GM19455 (cell line): ENCODE results near the gene LMTK3.
A peak's percentile ranks its signal among the peaks of the same experiment; 100 is the strongest.

ENCODE experiments used
- ATAC-seq: cut with Tn5 transposase; IDR thresholded peaks from one replicate; pipeline ENCODE4 v1.9.1; 2021; ENCODE audit not compliant: unreplicated experiment

Gene LMTK3

GRCh38 chr19:48470856-48471255 is 40.8 kb downstream of the LMTK3 start:
- no peak for ATAC-seq

- ATAC-seq = no peak
These were observed 41.5 kb downstream of the LMTK3 start for GRCh38 chr19:48469934-48470680.

- ATAC-seq = peak; percentile 31
These were observed 42.2 kb downstream of the LMTK3 start, which contains the start of gene CYTH2 for GRCh38 chr19:48469289-48469881. TSS of gene CYTH2 (plus strand) at chr19:48469369. CDS start at chr19:48469508, 139 bp downstream.

GRCh38 chr19:48468772-48469288 is 42.8 kb downstream of the LMTK3 start:
- ATAC-seq = peak; percentile 94

GRCh38 chr19:48466561-48467325 is 44.9 kb downstream of the LMTK3 start:
- ATAC-seq = no peak

- no peak for ATAC-seq
These were observed 46.4 kb downstream of the LMTK3 start for GRCh38 chr19:48465215-48465614.

- ATAC-seq = no peak
These were observed 49.5 kb downstream of the LMTK3 start for GRCh38 chr19:48461982-48462655.

GRCh38 chr19:48461651-48461981 is 50.0 kb downstream of the LMTK3 start:
- no peak for ATAC-seq

GRCh38 chr19:48458016-48458415 is 53.6 kb downstream of the LMTK3 start:
- ATAC-seq = no peak

- no peak for ATAC-seq
These were observed 54.8 kb downstream of the LMTK3 start for GRCh38 chr19:48456864-48457263.

- no peak for ATAC-seq
These were observed 55.6 kb downstream of the LMTK3 start for GRCh38 chr19:48455908-48456562.

GRCh38 chr19:48455171-48455907 is 56.3 kb downstream of the LMTK3 start, which contains the start of gene KCNJ14:
TSS of gene KCNJ14 (plus strand) at chr19:48455574. CDS start at chr19:48461725, 6,151 bp downstream.
- no peak for ATAC-seq

GRCh38 chr19:48454150-48454730 is 57.4 kb downstream of the LMTK3 start:
- ATAC-seq = no peak

GRCh38 chr19:48452289-48453190 is 59.1 kb downstream of the LMTK3 start:
- ATAC-seq = no peak

- ATAC-seq = no peak
These were observed 60.0 kb downstream of the LMTK3 start for GRCh38 chr19:48451624-48452023.

- no peak for ATAC-seq
These were observed 60.8 kb downstream of the LMTK3 start for GRCh38 chr19:48450863-48451262.

- no peak for ATAC-seq
These were observed 61.2 kb downstream of the LMTK3 start for GRCh38 chr19:48450441-48450840.

- ATAC-seq = no peak
These were observed 63.1 kb downstream of the LMTK3 start for GRCh38 chr19:48448563-48448962.
